T-helper 1 cell treated with Interleukin-12 subunit alpha and Interleukin-12 subunit beta and Interleukin-4 antibody, amounts not matched to agents 30 ng/mL and 1 ng/mL, for 36 hours (primary cell): ENCODE data around the gene PLA2G7. TPM values are rescaled to one million over a fixed set of nuclear protein-coding genes. Genes with fewer than 3 reads are reported as not detected.

Source experiments
- intact Hi-C: fragments of 100-400 bp; cut with micrococcal nuclease; formaldehyde crosslinking; loops from one replicate; pipeline ENCODE4 v1.15.1; 2024
- total RNA-seq: library from RNA; stranded (reverse); gene quantifications from 2 replicates; pipeline ENCODE4 v1.2.3, GENCODE V29; 2022

Gene PLA2G7
- total RNA-seq, 1 donor from 2014 or later, result not detected

- intact Hi-C loops, result no loop called here
Measured at GRCh38 chr6:46690141-46690755, 44.9 kb downstream of the PLA2G7 start.

- intact Hi-C loops, result no loop called here
Measured at GRCh38 chr6:46689657-46690056, 45.5 kb downstream of the PLA2G7 start.

DNA sequence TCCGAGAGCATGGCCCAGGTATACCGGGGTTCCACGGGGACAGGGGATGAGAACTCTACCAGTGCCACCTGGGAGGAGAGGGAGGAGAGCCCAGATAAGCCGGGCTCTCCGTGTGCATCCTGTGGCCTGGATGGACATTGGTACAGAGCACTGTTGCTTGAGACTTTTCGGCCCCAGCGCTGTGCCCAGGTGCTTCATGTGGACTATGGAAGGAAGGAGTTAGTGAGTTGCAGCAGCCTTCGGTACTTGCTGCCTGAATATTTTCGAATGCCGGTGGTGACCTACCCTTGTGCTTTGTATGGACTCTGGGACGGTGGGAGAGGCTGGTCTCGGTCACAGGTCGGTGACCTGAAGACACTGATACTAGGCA, 46.2 kb downstream of the PLA2G7 start:
- intact Hi-C loops, result no loop called here

DNA sequence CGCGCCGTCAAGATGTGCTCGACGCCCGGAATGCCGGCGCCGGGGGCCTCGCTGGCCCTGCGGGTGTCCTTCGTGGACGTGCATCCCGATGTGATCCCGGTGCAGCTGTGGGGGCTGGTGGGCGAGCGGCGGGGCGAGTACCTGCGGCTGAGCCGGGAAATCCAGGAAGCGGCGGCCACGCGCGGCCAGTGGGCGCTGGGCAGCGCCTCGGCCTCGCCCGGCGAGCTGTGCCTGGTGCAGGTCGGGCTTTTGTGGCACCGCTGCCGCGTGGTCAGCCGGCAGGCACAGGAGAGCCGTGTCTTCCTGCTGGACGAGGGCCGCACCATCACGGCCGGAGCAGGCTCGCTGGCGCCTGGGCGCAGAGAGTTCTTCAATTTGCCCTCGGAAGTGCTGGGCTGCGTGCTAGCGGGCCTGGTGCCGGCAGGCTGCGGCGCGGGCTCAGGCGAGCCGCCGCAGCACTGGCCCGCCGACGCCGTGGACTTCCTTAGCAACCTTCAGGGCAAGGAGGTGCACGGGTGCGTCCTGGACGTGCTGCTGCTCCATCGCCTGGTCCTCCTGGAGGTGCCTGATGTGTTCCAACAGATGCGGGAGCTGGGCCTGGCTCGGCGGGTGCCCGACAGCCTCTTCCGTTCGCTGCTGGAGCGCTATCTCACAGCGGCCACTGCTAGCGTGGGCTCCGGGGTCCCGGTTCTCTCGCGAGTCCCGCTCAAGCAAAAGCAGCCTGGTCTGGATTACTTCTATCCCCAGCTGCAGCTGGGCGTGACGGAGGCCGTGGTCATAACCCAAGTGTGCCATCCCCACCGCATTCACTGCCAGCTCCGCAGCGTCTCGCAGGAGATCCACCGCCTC, 46.8 kb downstream of the PLA2G7 start:
- intact Hi-C loops, result no loop called here

DNA sequence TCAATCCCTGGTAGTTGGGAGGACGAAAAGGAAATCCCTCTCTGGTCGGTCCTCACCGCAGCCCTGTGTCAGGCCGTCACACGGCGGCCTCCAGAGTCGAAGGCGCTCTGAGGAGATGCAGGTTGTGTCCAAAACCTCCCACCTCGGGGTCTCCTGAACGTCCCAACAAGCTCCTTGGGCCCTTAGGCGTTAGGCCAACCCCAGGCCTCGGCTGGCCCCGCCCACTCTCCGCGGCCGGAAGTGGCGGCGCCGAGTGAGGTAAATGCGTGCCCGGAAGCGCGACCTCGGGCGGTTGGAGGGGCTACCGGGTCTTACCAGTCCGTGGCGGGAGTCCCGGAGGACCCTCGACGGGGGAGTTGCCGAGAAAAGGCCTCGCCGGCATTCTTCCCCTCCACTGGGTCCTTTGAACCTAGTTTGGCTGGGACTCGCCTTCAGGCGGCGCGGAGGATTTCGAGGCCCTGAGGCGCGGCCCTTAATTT, 47.5 kb downstream of the PLA2G7 start, which contains the start of gene TDRD6:
Gene TDRD6 (plus strand): TSS at position 267 of the 479 bp plus-strand sequence. CDS start 244 bp downstream, outside the sequence.
- intact Hi-C loops, result no loop called here

DNA sequence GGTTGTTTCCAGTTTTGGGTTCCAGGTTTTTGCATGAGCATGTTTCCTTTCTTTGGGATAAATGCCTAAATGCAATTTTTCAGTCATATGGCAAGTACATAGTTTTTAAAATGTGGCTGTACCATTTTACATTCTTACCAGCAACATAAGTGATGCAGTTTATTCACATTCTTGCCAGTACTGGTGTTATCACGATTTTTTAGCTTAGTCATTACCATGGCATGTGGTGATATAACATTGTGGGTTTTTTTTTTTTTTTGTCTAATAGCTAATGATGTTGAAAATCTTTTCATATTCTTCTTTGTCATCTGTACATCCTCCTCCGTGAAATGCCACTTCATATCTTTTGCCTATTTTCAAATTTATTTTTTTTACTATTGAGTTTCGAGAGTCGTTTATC, 50.4 kb downstream of the PLA2G7 start:
- intact Hi-C loops, result no loop called here

DNA sequence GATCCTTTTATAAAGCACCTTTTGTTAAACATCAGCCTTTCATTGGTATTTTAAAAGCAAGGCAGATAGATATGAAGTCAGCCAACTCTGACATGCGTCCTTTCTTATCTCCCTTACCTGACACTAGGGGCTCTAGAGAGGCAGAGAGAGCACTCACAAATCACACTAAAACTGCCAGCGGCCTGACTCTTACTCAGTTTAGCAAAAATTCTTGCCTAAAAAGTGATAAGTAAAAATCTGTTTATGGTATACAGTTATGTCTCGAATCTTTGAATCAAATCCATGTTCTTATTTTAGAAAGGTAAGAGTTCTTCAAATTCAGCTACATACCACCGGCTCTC, 57.9 kb downstream of the PLA2G7 start:
- intact Hi-C loops, result no loop called here

- intact Hi-C loops, result no loop called here
Measured at GRCh38 chr6:46676604-46677313, 58.4 kb downstream of the PLA2G7 start.

DNA sequence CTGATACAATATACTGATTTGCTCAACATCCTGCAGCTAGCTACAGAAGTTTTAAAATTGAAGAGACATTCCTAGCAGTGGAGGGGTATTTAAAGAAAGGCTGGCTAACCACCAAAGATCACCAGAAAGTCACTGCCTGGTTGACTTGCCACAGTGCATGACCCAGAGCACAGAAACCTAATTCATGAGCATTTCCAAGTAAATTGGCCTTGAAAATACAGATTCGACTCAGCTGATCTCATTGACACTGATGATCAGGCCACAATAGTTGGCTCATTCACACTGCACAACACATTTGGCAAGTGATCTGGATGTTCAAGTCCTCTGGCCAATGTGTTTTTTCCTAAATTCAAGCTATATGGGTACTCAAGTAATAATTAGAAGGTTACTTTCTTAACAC, 60.8 kb downstream of the PLA2G7 start:
- intact Hi-C loops, result no loop called here

- intact Hi-C loops, result no loop called here
Measured at GRCh38 chr6:46667377-46667776, 67.8 kb downstream of the PLA2G7 start.

DNA sequence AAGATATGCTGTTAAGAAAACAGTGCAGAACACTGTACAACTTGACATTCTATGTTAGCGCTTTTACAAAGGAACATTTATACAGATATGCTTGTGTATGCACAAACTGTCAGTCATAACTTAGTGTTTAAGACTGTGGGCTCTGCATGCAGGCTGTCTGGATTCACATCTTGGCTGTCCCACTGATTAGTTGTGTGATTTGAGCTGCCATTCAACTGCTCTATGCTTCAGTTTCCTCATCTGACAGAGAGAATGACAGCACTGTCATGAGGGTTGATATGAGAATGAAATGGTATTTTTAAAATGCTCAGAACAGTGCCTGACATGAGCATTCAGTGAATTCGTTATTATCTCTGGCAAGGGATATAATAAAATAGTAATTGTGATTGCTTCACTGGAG, 73.7 kb downstream of the PLA2G7 start:
- intact Hi-C loops, result no loop called here

GRCh38 chr6:46657642-46658041, 77.5 kb downstream of the PLA2G7 start:
- intact Hi-C loops, result no loop called here

GRCh38 chr6:46655803-46656202, 79.4 kb downstream of the PLA2G7 start:
- intact Hi-C loops, result no loop called here

Other genes with a start within 250 kb of the PLA2G7 start
- gene RCAN2, start 243.9 kb downstream of the PLA2G7 start, total RNA-seq, result 6.4 and 6.6 TPM in 2 replicates
- gene CYP39A1, start 82.6 kb downstream of the PLA2G7 start, total RNA-seq, result not detected in 2 replicates
- not detected in 2 replicates for gene SLC25A27, start 82.4 kb downstream of the PLA2G7 start, total RNA-seq
- gene TDRD6, start 47.5 kb downstream of the PLA2G7 start, total RNA-seq, result not detected in 2 replicates
- not detected in 2 replicates for gene ANKRD66, start 11.6 kb upstream of the PLA2G7 start, total RNA-seq
- gene MEP1A, start 58.0 kb upstream of the PLA2G7 start, total RNA-seq, result not detected in 2 replicates
- not detected in 2 replicates for gene ADGRF5, start 186.6 kb upstream of the PLA2G7 start, total RNA-seq